Measurements from ENCODE around the gene P2RY12.
"Not testable (repeated sequence)": the region's sequence is repeated elsewhere in the genome, so short reads cannot be mapped to it uniquely, and the experiment has no call there.

P2RY12 gene

DNA sequence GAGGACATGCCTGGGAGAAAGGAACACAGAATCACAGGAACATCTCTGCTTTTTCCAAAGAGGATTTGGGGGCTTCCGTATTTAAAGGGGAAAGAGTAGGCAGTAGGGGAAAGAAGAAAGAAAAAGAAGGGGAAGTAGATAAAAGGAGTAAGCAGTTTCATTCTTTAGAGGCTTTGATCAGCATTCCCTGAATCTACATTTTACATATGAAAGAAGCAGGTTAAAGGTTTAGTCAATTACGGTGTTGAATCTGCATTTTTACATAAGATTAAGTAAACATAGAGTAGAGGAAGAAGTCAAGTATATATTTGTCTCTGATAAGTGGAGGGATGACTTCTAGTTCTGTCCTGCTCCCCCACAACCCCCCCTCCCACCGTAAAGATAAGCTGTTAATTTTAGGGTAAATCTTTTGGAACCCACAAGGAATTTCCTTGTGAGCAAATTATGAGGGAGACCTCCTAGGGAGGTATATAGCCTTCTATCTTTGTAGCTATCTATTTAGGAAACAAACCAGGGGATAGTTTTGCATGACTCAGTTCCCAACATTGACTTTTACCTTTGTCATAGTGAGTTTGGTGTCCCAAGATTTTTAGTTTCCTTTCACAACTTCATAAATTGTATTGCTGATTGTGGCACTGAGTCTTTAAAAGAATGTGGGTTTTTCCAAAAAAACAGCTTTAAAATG is 8.7 kb upstream of the P2RY12 start:
- no peak overlapping the region for H3K4me3 ChIP-seq (ENCODE audit: low read depth, low read length)
- no peaks in the 10 kb centered on the region for H3K4me1 ChIP-seq (ENCODE audit: control insufficient read depth, insufficient read depth, low read length)
- ChIA-PET CTCF (no interaction called here), POLR2A (no interaction called here)
- H3K9me3 ChIP-seq (ENCODE audit: control insufficient read depth, insufficient read depth, low read depth, low read length): no peaks in the 10 kb centered on the region
- TF ChIP-seq ZSCAN30 (tag by site-specific recombination; IDR thresholded peaks at IDR 0.05): no peak
- TF ChIP-seq SETDB1 (IDR thresholded peaks at IDR 0.05; ENCODE audit: insufficient read length, low read length): no peak
- TF ChIP-seq, protein P1, sequence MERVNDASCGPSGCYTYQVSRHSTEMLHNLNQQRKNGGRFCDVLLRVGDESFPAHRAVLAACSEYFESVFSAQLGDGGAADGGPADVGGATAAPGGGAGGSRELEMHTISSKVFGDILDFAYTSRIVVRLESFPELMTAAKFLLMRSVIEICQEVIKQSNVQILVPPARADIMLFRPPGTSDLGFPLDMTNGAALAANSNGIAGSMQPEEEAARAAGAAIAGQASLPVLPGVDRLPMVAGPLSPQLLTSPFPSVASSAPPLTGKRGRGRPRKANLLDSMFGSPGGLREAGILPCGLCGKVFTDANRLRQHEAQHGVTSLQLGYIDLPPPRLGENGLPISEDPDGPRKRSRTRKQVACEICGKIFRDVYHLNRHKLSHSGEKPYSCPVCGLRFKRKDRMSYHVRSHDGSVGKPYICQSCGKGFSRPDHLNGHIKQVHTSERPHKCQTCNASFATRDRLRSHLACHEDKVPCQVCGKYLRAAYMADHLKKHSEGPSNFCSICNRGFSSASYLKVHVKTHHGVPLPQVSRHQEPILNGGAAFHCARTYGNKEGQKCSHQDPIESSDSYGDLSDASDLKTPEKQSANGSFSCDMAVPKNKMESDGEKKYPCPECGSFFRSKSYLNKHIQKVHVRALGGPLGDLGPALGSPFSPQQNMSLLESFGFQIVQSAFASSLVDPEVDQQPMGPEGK (tag by site-specific recombination; IDR thresholded peaks at IDR 0.05): no peak
- TF ChIP-seq ZNF274 (IDR thresholded peaks at IDR 0.05; ENCODE audit: low read length): no peak
- no peak for TF ChIP-seq ZNF274 (tag by site-specific recombination; IDR thresholded peaks at IDR 0.05; ENCODE audit: borderline replicate concordance)
- TF ChIP-seq, protein P2, sequence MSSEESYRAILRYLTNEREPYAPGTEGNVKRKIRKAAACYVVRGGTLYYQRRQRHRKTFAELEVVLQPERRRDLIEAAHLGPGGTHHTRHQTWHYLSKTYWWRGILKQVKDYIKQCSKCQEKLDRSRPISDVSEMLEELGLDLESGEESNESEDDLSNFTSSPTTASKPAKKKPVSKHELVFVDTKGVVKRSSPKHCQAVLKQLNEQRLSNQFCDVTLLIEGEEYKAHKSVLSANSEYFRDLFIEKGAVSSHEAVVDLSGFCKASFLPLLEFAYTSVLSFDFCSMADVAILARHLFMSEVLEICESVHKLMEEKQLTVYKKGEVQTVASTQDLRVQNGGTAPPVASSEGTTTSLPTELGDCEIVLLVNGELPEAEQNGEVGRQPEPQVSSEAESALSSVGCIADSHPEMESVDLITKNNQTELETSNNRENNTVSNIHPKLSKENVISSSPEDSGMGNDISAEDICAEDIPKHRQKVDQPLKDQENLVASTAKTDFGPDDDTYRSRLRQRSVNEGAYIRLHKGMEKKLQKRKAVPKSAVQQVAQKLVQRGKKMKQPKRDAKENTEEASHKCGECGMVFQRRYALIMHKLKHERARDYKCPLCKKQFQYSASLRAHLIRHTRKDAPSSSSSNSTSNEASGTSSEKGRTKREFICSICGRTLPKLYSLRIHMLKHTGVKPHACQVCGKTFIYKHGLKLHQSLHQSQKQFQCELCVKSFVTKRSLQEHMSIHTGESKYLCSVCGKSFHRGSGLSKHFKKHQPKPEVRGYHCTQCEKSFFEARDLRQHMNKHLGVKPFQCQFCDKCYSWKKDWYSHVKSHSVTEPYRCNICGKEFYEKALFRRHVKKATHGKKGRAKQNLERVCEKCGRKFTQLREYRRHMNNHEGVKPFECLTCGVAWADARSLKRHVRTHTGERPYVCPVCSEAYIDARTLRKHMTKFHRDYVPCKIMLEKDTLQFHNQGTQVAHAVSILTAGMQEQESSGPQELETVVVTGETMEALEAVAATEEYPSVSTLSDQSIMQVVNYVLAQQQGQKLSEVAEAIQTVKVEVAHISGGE (tag by site-specific recombination; conservative IDR thresholded peaks at IDR 0.05; ENCODE audit: low read depth): no peak
- TF ChIP-seq ZNF792 (tag by site-specific recombination; IDR thresholded peaks at IDR 0.05): no peak
- no peak for TF ChIP-seq ZNF311 (tag by site-specific recombination; IDR thresholded peaks at IDR 0.05; ENCODE audit: borderline replicate concordance)
- no peak for TF ChIP-seq YY1 (tag by site-specific recombination; IDR thresholded peaks at IDR 0.05)
- TF ChIP-seq ZNF76 (tag by site-specific recombination; IDR thresholded peaks at IDR 0.05; ENCODE audit: borderline replicate concordance, low read depth): no peak
- no peak for TF ChIP-seq ZNF549 (tag by site-specific recombination; IDR thresholded peaks at IDR 0.05)
- TF ChIP-seq ZNF596 (tag by site-specific recombination; IDR thresholded peaks at IDR 0.05): no peak
- TF ChIP-seq BCL11B (tag by site-specific recombination; IDR thresholded peaks at IDR 0.05; ENCODE audit: low read depth): no peak
- no peak for TF ChIP-seq GFI1B (tag by site-specific recombination; IDR thresholded peaks at IDR 0.05)
- peaks cover 0 to 22% of the 10 kb centered on the region in 2 experiments; a peak in 1 of 3 replicates for H3K36me3 ChIP-seq (ENCODE audit: control insufficient read depth in 2 of 2, insufficient read depth in 1 of 2, low read length in 2 of 2)
- H3K27ac ChIP-seq (ENCODE audit: extremely low read depth, low read depth, low read length): no peak overlapping the region

DNA sequence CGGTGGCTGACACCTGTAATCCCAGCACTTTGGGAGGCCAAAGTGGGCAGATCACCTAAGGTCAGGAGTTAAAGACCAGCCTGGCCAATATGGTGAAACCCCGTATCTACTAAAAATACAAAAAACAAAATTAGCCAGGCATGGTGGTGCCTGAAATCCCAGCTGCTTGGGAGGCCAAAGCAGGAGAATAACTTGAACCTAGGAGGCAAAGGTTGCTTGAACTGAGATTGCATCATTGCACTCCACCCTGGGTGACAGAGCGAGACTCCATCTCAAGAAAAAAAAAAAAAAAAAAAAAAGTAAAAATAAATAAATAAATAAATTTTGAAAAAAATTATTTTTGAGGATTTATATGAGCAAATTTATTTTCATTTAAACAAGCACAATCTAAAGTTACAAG is 7.6 kb upstream of the P2RY12 start:
- H3K4me1 ChIP-seq (ENCODE audit: control insufficient read depth, insufficient read depth, low read length); CTCF ChIA-PET; H3K9me3 ChIP-seq (ENCODE audit: control insufficient read depth, insufficient read depth, low read depth, low read length); POLR2A ChIA-PET; H3K27ac ChIP-seq (ENCODE audit: extremely low read depth, low read depth, low read length); H3K4me3 ChIP-seq (ENCODE audit: low read depth, low read length): not testable (repeated sequence)
- peaks cover 0 to 23% of the 10 kb centered on the region in 2 experiments; a peak in 1 of 3 replicates for H3K36me3 ChIP-seq (ENCODE audit: control insufficient read depth in 2 of 2, insufficient read depth in 1 of 2, low read length in 2 of 2)

DNA sequence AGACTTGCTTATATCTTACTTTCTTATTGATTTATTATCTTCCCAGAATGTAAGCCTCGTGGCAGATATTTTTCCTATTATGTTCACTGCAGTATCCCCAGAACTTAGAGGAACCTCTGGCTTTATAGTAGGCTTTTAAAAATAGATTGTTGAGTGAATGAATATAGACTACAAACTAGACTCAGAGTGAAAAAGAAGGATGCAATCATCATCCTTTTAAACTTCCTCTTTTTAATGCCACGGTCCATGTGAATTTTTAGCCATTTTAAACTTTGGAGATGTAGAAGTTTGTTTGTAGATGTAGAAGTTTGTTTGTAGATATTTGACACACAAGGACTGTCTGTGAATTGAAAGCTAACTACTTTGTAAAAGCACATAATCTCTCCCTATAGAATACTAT is 7.2 kb upstream of the P2RY12 start:
- no peaks in the 10 kb centered on the region for H3K9me3 ChIP-seq (ENCODE audit: control insufficient read depth, insufficient read depth, low read depth, low read length)
- TF ChIP-seq ZNF214 (tag by site-specific recombination; IDR thresholded peaks at IDR 0.05; ENCODE audit: borderline replicate concordance): no peak
- no peak for TF ChIP-seq ZNF501 (tag by site-specific recombination; IDR thresholded peaks at IDR 0.05)
- TF ChIP-seq ZNF341 (tag by site-specific recombination; IDR thresholded peaks at IDR 0.05; ENCODE audit: low read depth): no peak
- no peak for TF ChIP-seq ZNF324 (tag by site-specific recombination; IDR thresholded peaks at IDR 0.05)
- TF ChIP-seq IKZF3 (tag by site-specific recombination; IDR thresholded peaks at IDR 0.05): no peak
- no peak for TF ChIP-seq ZNF600 (tag by site-specific recombination; IDR thresholded peaks at IDR 0.05)
- no peak for TF ChIP-seq SETDB1 (IDR thresholded peaks at IDR 0.05; ENCODE audit: insufficient read length, low read length)
- no peak for TF ChIP-seq ZNF239 (tag by site-specific recombination; IDR thresholded peaks at IDR 0.05)
- H3K4me1 ChIP-seq (ENCODE audit: control insufficient read depth, insufficient read depth, low read length): no peaks in the 10 kb centered on the region
- CTCF ChIA-PET: no interaction called here
- POLR2A ChIA-PET: no interaction called here
- peaks cover 0 to 23% of the 10 kb centered on the region in 2 experiments; a peak in 1 of 3 replicates for H3K36me3 ChIP-seq (ENCODE audit: control insufficient read depth in 2 of 2, insufficient read depth in 1 of 2, low read length in 2 of 2)
- no peak overlapping the region for H3K27ac ChIP-seq (ENCODE audit: extremely low read depth, low read depth, low read length)
- no peak overlapping the region for H3K4me3 ChIP-seq (ENCODE audit: low read depth, low read length)

Measured in HEK293 (cell line).